ENCODE measurements around the gene LRRC8E.
"Not testable (repeated sequence)": the region's sequence is repeated elsewhere in the genome, so short reads cannot be mapped to it uniquely, and the experiment has no call there.

The LRRC8E gene

DNA sequence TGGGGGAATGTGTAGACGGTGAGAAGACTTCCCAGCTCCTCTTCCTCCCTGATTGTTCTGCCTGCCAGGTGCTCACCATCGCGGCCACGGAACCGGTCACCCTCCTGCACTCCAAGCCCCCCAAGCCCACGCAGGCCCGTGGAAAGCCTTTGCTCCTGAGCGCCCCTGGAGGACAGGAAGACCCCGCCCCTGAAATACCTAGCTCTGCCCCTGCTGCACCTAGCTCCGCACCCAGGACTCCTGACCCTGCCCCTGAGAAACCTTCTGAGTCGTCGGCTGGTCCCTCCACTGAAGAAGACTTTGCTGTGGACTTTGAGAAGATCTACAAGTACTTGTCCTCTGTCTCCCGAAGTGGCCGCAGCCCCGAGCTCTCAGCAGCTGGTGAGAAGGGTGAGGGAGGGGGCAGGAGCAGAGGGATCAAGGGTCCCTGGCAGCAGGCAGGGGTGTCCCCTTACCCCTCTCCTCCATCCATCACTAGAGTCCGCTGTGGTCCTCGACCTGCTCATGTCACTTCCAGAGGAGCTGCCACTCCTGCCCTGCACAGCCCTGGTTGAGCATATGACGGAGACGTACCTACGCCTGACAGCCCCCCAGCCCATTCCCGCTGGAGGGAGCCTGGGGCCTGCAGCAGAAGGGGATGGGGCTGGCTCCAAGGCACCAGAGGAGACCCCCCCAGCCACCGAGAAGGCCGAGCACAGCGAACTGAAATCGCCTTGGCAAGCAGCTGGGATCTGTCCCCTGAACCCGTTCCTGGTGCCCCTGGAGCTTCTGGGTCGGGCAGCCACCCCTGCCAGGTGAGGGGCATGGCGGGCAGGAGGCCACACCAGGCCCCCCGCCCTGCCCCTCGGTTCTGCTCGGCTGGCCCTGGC lies 33.9 kb downstream of the LRRC8E start:
- DNase-seq, result no peak

DNA sequence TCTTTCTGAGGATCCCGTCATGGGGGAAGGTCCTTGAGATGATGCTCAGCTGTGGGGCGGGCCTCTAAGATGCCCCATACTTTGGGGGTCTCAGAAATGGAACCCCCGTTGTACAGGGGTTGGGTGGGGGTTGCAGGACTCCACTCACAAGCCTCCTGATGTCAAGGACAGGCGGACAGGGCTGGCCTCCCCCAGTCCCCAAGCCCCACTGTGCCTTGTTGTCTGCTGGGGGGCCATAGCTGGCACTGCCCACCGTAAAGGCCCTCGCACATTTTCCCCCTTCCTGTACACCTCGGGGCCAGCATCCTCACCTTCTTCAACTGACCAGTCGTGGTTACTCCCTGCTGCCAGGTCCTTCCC lies 34.5 kb downstream of the LRRC8E start:
- no peak for DNase-seq

DNA sequence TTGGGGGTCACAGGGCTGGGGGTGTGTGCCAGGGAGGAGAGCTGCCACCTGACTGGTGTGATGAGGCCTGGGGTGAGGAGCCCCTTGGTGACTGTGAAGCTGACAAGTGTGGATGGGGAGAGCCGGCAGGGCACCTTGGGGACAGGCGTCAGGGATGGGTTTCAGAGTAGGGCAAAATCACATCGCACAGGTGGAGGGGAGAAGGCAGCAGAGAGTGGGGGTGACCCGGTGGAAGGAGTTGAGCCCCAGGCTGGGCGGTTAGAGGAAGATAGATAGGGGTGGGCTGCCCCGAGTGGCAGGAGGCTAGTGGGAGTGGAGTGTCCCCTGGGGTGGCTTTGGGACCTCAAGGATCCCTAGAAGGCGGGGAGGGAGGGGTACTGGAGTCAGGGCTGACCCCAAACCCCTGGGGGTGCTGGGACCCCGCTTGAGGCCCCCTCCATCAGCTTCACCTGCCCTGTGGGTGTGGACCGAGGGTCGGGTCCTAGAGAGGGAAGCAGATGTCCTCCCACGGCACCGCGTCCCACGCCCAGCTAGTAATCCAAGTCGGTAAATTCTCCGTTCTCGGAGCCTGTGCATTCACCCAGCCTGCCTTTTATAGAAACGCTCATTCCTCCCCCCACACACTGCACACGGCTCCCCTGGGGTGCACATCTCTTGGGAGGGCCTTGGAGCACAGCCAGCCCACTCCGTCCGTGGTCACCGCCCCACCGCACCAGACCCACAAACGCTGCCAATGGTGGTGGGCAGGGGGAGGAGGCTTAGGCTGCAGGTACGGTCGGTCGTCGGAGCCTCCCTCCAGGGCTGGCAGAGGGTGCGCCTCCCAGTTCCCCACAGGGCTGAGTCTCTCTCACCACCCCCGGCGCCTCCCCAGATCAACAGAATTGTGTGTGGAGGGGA lies 35.2 kb downstream of the LRRC8E start:
- DNase-seq, result no peak

DNA sequence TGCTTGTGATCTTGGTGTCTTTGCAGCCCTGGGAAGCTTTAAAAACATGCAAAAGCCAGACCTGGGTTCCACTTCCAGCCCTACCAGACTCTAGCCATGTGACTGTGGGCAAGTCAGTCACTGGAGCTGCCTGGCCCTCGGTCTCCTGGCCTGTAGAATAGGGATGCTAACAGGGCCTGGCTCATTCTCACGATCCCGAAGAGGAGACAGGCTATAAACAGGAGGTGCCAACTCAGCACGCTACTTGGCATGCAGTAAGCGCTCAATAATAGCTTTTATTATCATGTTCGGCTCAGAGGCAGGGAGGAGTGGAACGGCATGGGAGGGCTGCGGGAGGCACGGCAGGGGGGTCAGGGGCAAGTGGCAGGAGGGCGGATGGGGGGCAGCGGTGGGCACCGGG lies 35.9 kb downstream of the LRRC8E start:
- DNase-seq, result no peak

DNA sequence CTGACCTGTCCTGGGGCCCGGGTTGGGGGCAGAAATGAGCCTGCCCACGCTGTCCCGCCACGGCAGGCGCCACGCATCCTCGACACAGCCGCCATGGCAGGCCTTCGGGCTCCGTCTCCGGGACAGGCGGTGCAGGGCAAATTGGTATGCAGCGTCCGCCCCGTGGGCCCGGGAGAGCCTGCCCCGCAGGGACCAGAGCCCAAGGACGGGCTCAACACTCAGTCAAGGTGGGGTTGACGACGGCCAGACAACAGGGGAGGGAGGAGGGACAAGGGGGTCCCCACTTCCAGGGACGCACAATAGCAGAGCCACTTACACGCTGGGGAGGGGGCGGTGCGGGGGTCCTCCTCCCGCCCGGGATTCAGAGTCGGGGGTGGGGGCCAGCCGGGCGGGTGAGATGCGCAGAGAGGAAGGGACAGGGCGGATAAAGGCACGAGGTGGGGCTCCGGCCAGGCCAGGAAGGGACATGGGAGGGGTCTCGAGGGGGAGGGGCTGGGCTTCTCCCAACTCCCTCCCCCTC lies 36.4 kb downstream of the LRRC8E start:
- no peak for DNase-seq

DNA sequence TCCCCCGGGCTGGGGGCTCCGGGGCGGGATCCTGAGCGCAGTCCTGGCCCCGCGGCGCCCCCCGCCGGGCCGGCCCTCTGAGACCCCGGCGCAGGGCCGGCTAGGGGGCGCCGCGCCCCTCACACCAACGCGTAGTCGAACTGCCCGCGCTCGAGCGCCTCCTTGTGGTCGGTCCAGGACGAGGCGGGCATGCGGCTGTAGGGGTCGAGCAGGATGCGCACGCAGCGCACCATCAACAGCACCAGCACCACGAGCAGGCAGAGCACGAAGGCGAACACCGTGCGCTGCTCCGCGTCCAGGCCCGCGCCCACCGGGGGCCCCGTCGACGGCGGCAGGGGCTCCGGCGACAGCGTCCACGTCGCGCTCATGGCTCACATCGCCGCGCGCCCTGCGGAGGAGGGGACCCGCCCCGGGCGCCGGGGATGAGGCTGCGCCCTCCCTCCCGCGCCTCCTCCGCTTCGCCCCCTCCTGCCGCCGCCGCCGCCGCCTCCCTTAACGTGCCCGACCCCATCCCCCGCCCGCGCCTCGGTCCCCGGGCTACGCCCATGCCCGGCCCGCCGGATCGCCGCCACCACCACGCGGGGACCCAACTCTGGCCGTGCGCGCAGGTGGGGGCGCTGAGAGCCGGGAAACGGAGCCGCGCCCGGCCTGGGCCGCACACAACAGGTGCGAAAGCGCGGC lies 37.0 kb downstream of the LRRC8E start:
- DNase-seq, result peak; percentile 90

DNA sequence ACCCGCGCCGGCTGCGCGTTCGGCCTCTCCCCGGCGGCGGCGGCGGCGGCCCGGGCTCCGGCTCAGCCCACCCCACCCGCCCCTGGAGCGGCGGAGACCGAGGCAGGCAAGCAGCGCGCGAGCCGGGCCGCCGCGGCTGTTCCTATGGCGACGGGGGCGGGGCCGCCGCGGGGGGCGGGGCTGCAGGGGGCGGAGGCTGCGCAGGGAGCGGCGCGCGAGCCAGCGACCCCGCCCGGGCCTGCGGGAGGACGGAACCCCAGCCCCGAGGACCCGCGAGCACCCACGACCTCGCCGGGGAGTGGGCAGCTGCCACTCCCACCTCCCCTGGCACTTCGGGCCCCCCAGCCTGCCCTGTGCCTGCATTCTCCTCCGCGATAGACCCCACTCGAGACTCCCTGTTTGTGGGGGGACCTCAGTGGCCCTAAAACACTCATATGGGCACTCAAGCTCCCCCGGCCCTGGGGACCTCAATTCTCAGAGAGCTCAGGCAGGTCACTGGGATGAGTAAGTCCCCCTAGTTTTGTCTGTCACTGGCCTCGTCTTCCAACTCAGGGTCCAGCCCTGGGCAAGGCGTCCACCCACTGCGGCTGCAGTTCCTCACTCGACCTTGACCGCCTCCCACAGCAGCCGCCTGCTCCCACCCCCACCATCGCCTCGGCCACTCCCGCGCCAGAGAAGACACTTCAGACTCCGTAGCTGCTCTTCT lies 37.9 kb downstream of the LRRC8E start, which contains the start of gene CTXN1:
CTXN1 (minus strand) TSS at position 115 of the 706 bp plus-strand sequence. CDS start 597 bp downstream, outside the sequence.
- peak; percentile 91 for DNase-seq

DNA sequence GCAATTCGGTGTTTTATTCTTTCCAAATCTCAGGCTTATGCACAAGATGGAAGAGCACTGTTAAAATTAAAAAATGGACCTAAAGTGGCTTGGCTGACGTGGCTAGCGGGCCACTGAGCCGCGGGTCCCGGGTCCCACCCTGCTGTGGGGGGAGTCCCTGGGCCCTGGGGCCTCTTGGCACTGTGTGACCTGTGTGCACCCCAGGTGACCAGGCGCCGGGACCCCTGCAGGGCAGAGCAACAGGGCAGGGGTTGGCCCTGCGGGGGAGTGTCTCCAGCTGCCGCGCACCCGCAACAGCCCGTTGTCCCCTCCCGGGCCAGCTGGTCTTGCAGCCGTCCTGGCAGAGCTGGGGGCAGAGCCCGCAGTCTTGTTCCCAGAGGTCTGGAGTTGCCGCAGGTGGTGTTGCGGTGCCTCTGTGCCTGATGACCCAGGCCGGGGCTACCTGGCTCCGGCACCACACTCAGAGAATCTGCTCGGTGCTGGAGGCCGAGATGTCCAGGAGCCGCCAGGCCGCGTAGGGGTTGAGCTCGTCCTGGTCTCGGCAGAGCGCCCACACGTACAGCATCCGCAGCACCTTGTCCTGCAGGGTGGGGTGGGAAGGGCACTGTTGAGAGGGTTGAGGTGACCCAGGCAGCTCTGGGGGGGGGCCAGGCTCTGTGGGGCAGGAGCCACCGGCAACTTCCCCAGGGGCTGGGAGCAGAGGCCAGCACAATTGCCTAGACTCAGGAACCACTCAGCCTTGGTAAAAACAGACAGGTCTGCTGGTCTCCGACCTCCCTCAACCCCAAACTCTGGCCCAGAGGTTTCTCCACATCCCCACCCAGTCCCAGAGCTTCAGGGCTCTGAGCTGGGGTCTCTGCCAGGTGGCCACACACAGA lies 38.7 kb downstream of the LRRC8E start:
- DNase-seq, result no peak

DNA sequence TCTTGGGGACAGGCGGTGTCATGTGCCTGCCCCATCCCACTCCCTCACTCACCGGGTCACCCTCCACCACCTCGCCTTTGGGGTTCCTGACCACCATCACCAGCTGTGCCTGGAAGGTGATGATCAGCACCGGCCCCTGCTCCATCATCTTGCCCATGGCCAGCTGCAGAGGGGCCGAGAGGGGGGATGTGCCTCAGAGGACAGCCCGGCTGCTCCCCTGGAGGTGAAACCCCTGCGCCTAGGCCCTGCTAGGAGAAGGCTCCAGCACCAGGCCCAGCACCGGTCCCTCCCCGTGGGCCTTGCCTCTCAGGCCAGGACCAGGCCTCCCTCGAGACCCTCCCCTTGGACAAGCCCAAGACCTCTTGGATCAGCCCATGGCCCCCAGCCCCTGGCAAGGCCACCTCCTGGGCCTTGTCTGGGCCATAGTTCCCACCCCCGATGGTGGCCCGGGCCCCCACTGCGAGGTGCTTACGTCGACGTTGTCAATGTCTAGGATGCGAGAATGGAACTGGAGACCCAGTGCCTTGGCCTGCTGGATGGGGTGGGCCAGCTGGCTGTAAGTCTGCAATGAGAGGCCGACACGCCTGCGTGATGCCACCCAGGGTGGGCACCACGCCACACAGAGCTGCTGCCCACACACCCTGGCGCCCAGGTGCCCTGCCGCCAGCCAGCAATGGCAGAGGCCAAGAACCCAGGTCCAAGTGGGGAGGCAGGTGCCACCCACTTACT lies 39.5 kb downstream of the LRRC8E start:
- DNase-seq, result no peak

DNA sequence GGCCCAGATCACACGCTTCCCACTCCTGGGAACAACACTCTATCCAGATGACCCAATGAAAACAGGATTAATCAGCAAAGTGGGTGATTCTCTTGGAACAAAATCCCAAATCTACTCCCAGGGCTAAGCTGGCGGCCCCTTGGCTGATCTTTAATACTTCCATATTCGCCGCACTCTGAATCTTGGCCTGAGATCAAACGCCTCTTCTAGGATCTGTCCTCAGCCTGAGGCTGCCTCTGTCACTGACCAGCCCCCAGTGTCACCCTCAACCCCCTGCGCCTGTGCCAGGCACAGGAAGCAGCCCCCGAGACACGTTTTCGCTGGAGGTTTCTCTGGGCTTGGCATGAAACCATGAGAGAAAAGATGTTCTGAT lies 40.0 kb downstream of the LRRC8E start:
- no peak for DNase-seq

DNA sequence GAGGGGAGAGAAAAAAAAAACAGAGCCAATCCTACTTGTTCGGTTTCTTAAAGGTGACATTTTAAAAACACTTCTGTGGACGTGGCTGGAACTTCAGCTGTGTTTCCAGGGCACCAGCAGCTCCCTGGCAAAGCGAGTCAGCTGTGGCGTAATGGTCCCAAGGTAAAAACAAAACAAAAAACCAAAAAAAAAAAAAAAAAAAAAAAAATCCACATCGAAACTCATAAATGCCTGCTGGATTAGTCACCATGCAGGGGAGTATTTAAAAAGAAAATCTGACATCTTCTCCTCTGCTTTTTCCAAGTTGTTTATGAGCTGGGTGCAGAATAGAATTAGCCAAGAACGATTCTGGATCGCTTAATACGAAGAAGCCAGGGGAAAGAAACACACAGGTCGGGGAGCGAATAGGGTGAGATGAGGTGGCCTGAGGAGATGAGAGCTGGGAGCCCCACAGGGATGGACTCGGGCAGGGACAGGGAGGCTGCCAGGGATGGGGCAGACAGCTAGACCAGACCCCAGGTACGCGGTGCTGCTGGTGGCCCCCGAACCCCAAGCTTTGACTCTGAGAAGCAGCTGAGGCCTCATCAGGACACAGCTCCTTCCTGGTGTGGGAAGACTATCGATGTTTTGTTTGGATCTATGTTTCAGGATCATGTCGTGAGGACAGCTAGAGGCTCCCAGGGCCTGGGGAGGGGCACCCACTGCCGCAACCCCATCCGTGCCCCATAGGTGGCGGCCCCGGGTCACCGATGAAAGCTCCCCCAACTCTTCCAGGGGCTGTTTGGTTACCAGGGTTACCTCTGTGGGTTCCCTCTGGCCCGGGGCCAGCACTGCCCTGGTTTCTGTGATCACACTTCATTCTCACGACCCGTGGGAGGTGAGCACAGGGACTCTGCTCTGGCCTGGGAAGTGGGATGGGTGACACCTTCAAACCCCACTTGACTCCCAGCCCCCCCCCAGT lies 40.7 kb downstream of the LRRC8E start:
- peak; percentile 81 for DNase-seq

DNA sequence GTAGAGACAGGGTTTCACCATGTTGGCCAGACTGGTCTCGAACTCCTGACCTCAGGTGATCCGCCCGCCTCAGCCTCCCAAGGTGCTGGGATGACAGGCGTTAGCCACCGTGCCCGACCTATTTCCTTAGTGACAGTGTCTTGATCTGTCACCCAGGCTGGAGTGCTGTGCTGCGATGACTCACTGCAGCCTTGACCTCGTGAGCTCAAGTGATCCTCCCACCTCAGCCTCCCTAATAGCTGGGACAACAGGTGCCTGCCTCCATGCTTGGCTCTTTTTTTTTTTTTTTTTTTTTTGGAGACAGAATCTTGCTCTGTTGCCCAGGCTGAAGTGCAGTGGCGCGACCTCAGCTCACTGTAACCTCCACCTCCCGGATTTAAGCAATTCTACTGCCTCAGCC lies 41.7 kb downstream of the LRRC8E start:
- not testable (repeated sequence) for DNase-seq

DNA sequence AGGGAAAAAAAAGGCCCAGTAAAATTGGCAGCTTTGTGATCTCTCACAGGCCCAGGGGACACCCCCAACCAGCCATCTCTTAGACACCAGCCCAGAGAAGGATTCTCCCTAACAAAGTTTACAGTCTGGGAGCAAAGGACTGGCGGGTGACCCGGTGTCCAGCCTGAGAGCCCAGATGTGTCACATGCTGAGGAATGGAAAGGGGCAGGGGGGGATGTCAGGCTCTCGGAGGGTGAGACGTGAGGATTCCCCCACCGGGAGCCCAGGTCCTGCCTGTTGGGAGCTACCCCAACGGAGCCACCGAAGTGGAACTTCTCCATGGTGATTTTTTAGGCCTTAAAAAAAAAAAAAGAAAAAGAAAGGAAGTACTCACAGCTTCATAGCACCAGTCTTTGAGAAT lies 42.5 kb downstream of the LRRC8E start:
- DNase-seq, result no peak

DNA sequence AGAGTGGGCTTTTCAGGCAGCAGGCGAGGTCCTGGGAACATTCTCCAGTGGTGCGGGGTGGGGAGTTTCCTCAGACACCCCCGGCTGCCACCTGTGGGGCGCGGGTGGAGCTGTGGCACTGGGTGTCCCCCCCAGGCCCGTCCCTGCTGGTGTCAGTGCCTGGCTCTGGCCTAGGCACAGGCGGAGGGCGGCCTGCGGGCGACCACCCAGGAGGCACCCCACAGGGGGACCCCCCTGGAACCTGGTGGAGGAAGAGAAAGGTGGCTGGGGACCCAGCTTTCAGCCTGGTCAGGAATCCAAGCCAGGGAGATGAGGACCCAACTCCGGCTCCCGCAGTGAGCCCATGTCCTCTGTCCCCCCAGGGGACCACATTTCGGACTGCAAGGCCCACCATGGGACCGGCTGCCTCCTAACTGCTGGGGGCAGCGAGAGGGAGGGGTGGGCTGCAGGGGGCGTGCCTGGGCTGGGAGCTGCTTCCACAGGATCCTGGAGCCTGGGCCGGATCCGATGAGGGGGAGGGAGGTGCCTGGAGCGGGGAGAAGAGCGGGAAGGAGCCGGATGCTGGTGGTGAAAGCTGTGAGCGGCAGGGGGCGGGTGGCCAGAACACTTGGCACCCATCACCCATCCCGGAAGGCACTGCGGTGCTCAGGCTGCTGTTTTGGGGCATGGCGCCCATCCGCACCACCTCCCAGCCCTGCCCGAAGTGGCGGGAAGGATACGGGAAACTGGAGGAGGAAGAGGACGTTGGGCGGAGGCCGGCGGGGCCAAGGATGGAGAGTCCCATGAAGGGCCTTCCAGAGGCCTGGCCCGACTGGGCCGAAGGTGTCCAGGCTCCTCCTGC lies 43.1 kb downstream of the LRRC8E start:
- no peak for DNase-seq

DNA sequence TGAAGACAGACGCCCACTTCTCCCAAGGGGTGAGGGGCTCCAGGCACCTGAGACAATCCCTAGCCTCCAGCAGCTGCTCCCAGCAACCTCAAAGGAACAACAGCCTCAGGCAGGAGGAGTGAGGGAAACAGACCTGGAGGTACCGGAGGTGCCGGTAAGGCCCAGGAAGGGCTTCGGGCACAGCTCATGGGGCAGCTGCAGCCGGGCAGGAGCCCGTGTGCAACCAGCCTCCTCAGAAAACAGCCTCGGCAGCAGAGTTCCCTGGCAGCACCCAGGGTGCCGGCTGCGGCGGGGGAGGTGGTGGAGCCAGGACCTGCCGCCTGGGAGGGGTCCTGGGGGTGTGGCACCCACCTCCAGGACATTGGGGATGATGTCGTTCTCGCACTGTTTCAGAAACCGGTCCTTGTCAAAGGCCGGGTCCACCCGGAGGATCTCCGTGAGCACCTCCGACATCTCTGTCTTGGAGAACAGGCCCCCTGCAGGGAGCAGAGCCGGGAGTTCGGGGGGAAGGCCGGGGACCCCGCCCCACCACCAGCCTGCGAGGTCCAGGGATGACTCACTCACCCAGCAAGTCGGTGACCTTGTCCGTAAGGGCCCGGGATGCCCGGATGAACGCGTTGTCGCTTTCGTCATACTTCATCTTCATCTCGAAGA lies 44.1 kb downstream of the LRRC8E start:
- DNase-seq, result no peak

DNA sequence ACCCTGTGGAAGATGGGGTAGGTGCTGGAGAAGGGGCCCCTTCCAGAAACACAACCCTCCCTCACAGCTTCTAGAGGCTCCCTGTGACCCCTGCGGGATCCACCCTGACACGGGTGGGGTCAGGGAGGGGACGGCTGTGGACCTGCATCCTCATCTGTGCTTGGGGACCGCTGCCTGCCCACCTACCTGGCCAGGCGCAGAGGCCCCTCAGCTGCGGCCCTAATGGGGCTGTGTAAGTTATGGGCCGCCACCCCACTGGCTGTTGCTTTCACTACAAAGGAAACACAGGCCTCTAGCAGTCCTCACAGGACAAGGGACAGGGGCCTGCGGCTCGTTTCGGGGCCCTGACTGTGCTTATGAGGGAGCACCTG lies 44.6 kb downstream of the LRRC8E start:
- DNase-seq, result no peak

DNA sequence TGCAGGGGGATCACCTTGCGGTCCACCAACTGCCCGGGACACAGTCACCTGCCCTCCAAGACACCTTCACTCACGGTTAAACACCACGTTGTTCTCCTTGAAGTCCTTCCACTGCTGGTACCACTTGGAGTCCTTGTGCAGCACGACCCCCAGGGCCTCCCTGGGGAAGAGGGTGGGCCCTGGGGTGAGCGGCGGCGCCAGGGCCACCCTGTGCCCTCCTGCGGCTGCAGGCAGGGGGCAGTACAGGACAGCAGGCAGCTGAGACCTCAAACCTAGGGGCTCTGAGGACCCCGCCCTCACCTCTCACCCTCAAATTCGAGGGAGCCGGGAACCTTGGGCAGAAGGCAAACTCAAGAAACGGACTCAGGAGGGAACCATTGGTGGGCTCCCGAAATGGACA lies 45.1 kb downstream of the LRRC8E start:
- DNase-seq, result no peak

Measured in activated CD8-positive, alpha-beta memory T cell treated with anti-CD3 and anti-CD28 coated beads for 24 hours (primary cell).